ENCODE data around the gene FGFBP2.
"Not testable (repeated sequence)": the region's sequence is repeated elsewhere in the genome, so short reads cannot be mapped to it uniquely, and the experiment has no call there.

Gene FGFBP2

DNA sequence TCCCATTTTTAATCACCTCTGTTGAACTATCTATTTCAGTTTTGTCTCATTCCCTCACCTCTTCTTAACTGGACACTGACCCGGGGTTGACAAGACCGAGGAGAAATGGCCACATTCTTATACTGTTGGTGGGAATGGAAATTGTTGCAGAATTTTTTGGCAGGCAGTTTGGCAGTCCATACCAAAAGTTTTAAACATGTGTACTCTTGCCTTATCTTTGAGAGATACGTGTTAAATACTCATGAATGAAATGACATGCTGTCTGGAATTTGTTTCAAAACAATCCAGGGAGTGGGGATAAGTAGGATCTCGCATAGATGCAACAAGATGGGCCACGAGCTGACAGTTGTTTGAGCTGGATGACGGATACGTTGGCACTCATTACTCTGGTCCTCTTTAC, 36.5 kb downstream of the FGFBP2 start:
- DNase-seq: no peak

DNA sequence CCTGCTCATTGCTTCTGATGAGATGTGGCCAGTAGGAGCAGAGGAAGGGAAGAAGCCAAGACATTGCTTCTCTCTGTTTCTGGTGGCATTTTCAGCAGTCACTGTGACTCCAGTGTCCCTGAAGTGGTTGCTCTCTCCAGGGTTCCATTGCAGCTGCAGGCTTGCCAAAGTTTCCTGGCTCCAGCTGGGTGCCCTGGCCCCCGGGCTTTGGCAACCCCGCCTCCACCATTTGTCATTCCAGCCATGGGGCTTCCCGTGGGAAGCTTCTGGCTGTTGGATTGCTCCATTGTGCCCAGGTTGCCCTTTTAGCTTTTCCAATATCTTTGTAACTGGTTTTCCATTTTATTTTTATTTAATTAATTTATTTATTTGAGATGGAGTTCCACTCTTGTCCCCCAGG, 37.1 kb downstream of the FGFBP2 start:
- no peak for DNase-seq

GRCh38 chr4:15921592-15921932, 41.4 kb downstream of the FGFBP2 start:
- DNase-seq: no peak

GRCh38 chr4:15920723-15921591, 42.0 kb downstream of the FGFBP2 start:
- no peak for DNase-seq

DNA sequence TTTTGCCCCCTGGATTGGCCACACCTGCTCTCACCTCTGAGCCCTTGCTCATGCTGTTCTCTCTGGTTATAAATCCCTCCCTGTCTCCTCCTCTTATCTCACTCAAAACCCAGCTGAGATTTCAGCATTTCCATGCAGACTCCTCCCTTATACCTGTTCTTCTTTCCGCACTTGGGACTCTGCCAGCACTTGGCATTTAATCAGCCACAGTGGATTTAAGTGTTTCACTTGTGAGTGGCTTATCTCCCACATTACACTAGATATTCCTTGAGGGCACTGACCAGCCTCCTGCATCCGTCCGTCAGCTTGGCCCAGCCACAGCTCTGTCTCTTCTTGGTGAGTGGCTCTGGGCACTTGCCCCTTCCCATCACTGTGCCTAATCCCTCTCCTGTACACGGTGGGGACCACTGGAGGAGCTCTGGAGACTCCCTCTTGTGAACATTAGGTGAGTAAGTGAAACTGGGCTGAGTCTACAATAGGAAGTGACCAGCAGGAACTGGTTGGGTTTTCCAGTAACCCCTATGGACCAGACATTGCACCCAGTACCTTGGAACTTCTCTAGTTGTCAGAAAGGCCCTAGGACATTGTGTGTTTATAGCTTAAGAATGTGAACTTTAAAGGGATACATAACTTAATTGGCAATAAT, 44.4 kb downstream of the FGFBP2 start:
- DNase-seq: no peak

DNA sequence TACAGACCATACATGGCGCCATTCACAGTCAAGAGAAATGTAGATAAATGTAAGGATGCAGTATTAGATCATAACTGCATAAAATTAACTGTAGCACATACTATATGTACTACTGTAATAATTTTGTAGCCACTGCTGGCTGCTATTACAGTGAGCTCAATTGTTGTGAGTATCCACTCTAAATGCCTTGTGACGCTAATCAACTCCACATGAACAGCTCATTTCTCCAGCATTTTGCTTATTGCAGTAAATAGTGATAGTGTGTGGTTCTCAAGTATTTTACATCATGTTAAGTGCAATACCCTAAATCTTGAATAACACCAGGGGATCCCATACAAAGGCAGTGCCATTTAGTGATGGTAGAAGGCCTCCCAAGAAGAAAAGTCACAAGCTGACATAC, 45.7 kb downstream of the FGFBP2 start:
- DNase-seq: no peak

- not testable (repeated sequence) for DNase-seq
These were observed 46.6 kb downstream of the FGFBP2 start for GRCh38 chr4:15916358-15916757.

DNA sequence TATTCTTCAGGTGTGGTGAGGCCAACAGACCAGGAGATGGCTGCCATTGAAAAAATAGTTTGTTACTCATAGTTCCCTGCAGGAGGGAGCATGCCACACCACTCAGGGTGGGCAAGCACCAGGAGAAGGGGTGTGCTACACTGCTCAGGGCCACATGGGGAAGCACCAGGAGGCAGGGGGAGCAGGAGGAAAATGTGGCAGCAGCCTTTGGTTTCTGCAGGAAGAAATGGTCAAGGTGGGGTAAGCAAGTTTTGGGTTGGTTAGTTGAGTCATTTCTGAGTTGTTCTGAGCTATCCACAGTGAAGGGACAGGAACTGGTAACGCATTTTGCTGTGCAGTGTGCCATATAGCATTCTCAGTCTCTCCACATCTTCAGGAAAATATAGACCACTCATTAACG, 48.2 kb downstream of the FGFBP2 start:
- no peak for DNase-seq

- no peak for DNase-seq
These were observed 48.7 kb downstream of the FGFBP2 start for GRCh38 chr4:15914291-15914690.

- no peak for DNase-seq
These were observed 49.4 kb downstream of the FGFBP2 start for GRCh38 chr4:15913631-15913970.

- DNase-seq: no peak
These were observed 49.9 kb downstream of the FGFBP2 start for GRCh38 chr4:15912961-15913630.

DNA sequence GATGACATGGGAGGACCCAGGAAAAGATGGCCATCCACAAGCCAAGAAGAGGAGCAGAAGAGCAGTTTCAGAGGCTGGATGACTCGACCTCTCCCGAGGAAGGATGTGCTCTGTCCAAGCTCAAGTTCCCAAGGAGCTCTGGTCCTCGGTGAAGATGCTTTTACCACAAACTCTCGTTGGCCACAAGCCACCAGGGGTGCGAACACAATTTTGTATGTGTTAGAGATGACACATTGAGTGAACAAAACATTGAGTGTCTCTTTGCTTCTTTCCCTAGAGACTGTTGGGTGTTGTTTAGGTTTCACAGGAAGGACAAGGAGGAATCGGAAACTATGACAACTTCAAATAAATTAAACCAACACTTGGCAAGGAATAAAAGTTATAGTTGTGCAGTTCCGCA, 50.7 kb downstream of the FGFBP2 start:
- no peak for DNase-seq
